ENCODE data around the gene RPS19BP1. TPM values are rescaled to one million over a fixed set of nuclear protein-coding genes. Genes with fewer than 3 reads are reported as not detected.

The RPS19BP1 gene
- total and polyA plus RNA-seq, 2 of the 8 experiments (the other 6 are each of a cell fraction or from before 2014, with no cell fraction given) = 77.9 to 97.9 TPM

- no peak for FAIRE-seq
- no peaks in the 10 kb centered on the region for H3K79me1 ChIP-seq (ENCODE audit: low read depth, low read length)
- H3K23me2 ChIP-seq (ENCODE audit: low read depth, low read length) = no peaks in the 10 kb centered on the region; the same call in 1 of the 2 replicates
- H3K27ac ChIP-seq (ENCODE audit: low read depth, low read length) = no peak overlapping the region
- H3K9ac ChIP-seq (replicated peaks in 1 of 4; ENCODE audit: extremely low read depth in 1 of 4, low read depth in 3 of 4, low read length in 3 of 4) = no peak overlapping the region
- peaks cover 0 to 5% of the 10 kb centered on the region in 2 experiments for H4K20me1 ChIP-seq (replicated peaks in 1 of 2; ENCODE audit: control insufficient read depth in 1 of 2, insufficient read depth in 2 of 2, low read length in 2 of 2)
- H2BK5ac ChIP-seq (ENCODE audit: low read depth, low read length) = no peak overlapping the region
- no peak for DNase-seq (ENCODE audit: low read depth in 1 of 2, low spot score in 2 of 2)
- no peak overlapping the region for H2BK15ac ChIP-seq (ENCODE audit: low read length)
- H3K27me3 ChIP-seq (replicated peaks in 1 of 4; ENCODE audit: control insufficient read depth in 3 of 4, extremely low read depth in 1 of 4, insufficient read depth in 3 of 4, low read length in 3 of 4) = peaks cover 24 to 32% (median 29%) of the 10 kb centered on the region in 4 experiments
- H3K4me1 ChIP-seq (replicated peaks in 1 of 4; ENCODE audit: control insufficient read depth in 3 of 4, insufficient read depth in 4 of 4, low read length in 3 of 4) = peaks cover 0 to 8% (median under 1%) of the 10 kb centered on the region in 4 experiments; a peak in 5 of 7 replicates
- CTCF ChIA-PET (ENCODE audit: partially characterized antibody) = interaction anchor here (3.0 kb wide), 1 partner anchor 18 kb away, joined by 12 read pairs; no protein-coding TSS in a partner anchor
- no peak overlapping the region for H3K4me3 ChIP-seq (ENCODE audit: extremely low read depth in 1 of 4, insufficient read depth in 2 of 4, low read depth in 3 of 4, low read length in 4 of 4)
- no peak overlapping the region for H3K56ac ChIP-seq (replicated peaks; ENCODE audit: insufficient read length, low read depth, low read length)
- no peak overlapping the region for H3K14ac ChIP-seq (ENCODE audit: insufficient read length)
- WGBS, 2 experiments (ENCODE audit: extremely low coverage in 1 of 2, insufficient coverage in 1 of 2, insufficient read length in 1 of 2, insufficient replicate concordance in 2 of 2, low coverage in 1 of 2, low lambda C conversion rate in 2 of 2, missing lambda C conversion rate in 1 of 2) = no CpG with 5 or more reads among the region's 3 CpGs
- H2AK5ac ChIP-seq (ENCODE audit: low read depth, low read length) = no peak overlapping the region
- no peak overlapping the region for H2BK12ac ChIP-seq (ENCODE audit: low read depth, low read length)
- H3K4ac ChIP-seq (replicated peaks; ENCODE audit: insufficient read length, low read depth, low read length) = no peak overlapping the region
- no peak overlapping the region for H2BK20ac ChIP-seq (ENCODE audit: low read length)
- no peak overlapping the region for H3K18ac ChIP-seq (ENCODE audit: extremely low read depth, low read length)
- H4K91ac ChIP-seq (replicated peaks; ENCODE audit: insufficient read length, low read length) = no peak overlapping the region
- no peak overlapping the region for H3K23ac ChIP-seq (ENCODE audit: insufficient read length)
- H4K5ac ChIP-seq (ENCODE audit: insufficient read length, low read depth, low read length) = no peak overlapping the region
- H2AFZ ChIP-seq (ENCODE audit: low read length) = no peak overlapping the region
- H3K36me3 ChIP-seq (ENCODE audit: control insufficient read depth in 2 of 4, insufficient read depth in 4 of 4, low read length in 3 of 4) = peaks cover 0 to 3% (median 0%) of the 10 kb centered on the region in 4 experiments; a peak in 1 of 8 replicates
- POLR2A ChIA-PET (ENCODE audit: partially characterized antibody) = no interaction called here
- no peaks in the 10 kb centered on the region for H3K79me2 ChIP-seq (ENCODE audit: control insufficient read depth in 1 of 2, insufficient read depth in 2 of 2, low read length in 2 of 2)
- H2BK120ac ChIP-seq (replicated peaks; ENCODE audit: low read depth, low read length) = no peak overlapping the region
- no peak overlapping the region for H3K4me2 ChIP-seq (ENCODE audit: insufficient read depth in 1 of 2, low read depth in 2 of 2, low read length in 2 of 2)
- H4K8ac ChIP-seq (ENCODE audit: extremely low read depth, insufficient read depth, low read length) = no peak overlapping the region
- no peaks in the 10 kb centered on the region for H3K9me3 ChIP-seq (ENCODE audit: insufficient read depth in 2 of 2, low read depth in 1 of 2, low read length in 1 of 2)
- TF ChIP-seq CTCF (IDR thresholded peaks at IDR 0.05; ENCODE audit: control extremely low read depth in 1 of 3, insufficient read depth in 1 of 3, low read depth in 1 of 3, low read length in 3 of 3) = no peak
These were observed 20.9 kb upstream of the RPS19BP1 start for GRCh38 chr22:39553429-39553828.
